ENCODE measurements around the gene PRKCA. TPM values are rescaled to one million over a fixed set of nuclear protein-coding genes. Genes with fewer than 3 reads are reported as not detected.
A peak's percentile ranks its signal among the peaks of the same experiment; 100 is the strongest.

The PRKCA gene
- total and polyA plus RNA-seq, 2 of the 13 experiments (the other 11 are each of a cell fraction or from before 2014, with no cell fraction given): 18.5 to 21.5 TPM

DNA sequence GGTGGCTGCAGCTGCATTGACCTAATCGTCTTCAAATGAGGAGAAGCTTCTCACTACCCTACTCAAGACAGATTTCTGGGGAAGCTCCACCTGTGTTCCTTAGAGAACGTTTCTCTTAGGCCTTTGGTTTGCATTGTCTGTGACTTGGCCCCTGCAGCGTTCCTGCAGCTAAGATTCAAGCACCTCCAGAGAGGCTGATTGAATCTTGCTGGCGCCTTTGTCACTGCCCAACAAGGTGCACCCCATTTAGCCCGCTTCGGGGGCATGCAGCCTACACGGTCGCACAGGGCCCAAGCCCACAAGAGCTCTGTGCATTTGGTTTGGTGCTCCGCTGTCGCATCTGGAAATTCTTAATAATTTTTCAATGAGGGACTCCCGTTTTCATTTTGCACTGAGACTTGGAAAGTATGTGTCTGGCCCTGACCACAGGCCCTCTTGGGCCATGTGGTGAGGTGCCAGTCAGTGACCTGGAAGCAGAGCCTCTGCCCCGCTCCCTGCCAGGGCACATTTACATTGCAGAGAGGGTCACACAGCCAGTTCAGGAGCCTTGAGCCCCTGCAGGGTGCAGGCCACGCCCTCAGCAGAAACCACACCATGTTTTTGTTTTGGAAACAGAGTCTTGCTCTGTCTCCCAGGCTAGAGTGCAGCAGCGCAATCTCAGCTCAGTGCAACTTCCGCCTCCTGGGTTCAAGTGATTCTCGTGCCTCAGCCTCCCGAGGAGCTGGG lies 481.4 kb downstream of the PRKCA start (continued):
- TF ChIP-seq, protein P1, sequence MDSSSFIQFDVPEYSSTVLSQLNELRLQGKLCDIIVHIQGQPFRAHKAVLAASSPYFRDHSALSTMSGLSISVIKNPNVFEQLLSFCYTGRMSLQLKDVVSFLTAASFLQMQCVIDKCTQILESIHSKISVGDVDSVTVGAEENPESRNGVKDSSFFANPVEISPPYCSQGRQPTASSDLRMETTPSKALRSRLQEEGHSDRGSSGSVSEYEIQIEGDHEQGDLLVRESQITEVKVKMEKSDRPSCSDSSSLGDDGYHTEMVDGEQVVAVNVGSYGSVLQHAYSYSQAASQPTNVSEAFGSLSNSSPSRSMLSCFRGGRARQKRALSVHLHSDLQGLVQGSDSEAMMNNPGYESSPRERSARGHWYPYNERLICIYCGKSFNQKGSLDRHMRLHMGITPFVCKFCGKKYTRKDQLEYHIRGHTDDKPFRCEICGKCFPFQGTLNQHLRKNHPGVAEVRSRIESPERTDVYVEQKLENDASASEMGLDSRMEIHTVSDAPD (CRISPR knock-in tag; IDR thresholded peaks at IDR 0.05): no peak
- no peak for TF ChIP-seq FOXM1 (CRISPR knock-in tag; IDR thresholded peaks at IDR 0.05)

- H3K9me3 ChIP-seq (ENCODE audit: low read length): no peaks in the 10 kb centered on the region
- TF ChIP-seq IKZF1 (IDR thresholded peaks at IDR 0.05): no peak
- no peak for TF ChIP-seq SALL2 (CRISPR knock-in tag; IDR thresholded peaks at IDR 0.05)
- 0 out of 2 replicates have a peak, but pooled peaks have one; percentile 33 for TF ChIP-seq ZNF280B (CRISPR knock-in tag; IDR thresholded peaks at IDR 0.05; ENCODE audit: borderline replicate concordance)
- TF ChIP-seq, protein P2, sequence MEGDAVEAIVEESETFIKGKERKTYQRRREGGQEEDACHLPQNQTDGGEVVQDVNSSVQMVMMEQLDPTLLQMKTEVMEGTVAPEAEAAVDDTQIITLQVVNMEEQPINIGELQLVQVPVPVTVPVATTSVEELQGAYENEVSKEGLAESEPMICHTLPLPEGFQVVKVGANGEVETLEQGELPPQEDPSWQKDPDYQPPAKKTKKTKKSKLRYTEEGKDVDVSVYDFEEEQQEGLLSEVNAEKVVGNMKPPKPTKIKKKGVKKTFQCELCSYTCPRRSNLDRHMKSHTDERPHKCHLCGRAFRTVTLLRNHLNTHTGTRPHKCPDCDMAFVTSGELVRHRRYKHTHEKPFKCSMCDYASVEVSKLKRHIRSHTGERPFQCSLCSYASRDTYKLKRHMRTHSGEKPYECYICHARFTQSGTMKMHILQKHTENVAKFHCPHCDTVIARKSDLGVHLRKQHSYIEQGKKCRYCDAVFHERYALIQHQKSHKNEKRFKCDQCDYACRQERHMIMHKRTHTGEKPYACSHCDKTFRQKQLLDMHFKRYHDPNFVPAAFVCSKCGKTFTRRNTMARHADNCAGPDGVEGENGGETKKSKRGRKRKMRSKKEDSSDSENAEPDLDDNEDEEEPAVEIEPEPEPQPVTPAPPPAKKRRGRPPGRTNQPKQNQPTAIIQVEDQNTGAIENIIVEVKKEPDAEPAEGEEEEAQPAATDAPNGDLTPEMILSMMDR (CRISPR knock-in tag; IDR thresholded peaks at IDR 0.05): no peak
- peaks cover 18 to 39% of the 10 kb centered on the region in 2 experiments; a peak in 4 of 5 replicates for H3K36me3 ChIP-seq (replicated peaks in 1 of 2; ENCODE audit: control insufficient read depth in 1 of 2, insufficient read depth in 2 of 2, low read length in 2 of 2)
- intact Hi-C loops (cut with micrococcal nuclease; ENCODE audit: unreplicated experiment) (no loop called here), in situ Hi-C loops (cut with HindIII; ENCODE audit: extremely low pct_ligation_motif_present, low pct_unique_long_range_greater_than_20kb) (no loop called here)
- CTCF ChIA-PET (ENCODE audit: low intra/inter-chr PET ratio, low total read pairs): no interaction called here
- ATAC-seq (no peak), DNase-seq (ENCODE audit: low spot score) (no peak), FAIRE-seq (no peak)
- no peaks in the 10 kb centered on the region for H4K20me1 ChIP-seq (ENCODE audit: insufficient read depth, low read length)
- no peak overlapping the region for H3K4me2 ChIP-seq (ENCODE audit: low read depth, low read length)
- no peak overlapping the region for H2AFZ ChIP-seq (ENCODE audit: low read length)
- H3K27ac ChIP-seq (ENCODE audit: extremely low read length, insufficient read depth, low read length): no peak overlapping the region
- H3K4me1 ChIP-seq (ENCODE audit: insufficient read depth, low read length): no peaks in the 10 kb centered on the region
- BruUV-seq (replicated peaks): no TSS peak
- H3K79me2 ChIP-seq (ENCODE audit: insufficient read depth, low read length): no peaks in the 10 kb centered on the region
- H3K27me3 ChIP-seq (ENCODE audit: control insufficient read depth in 1 of 2, insufficient read depth in 2 of 2, low read length in 2 of 2): no peaks in the 10 kb centered on the region
- no peak overlapping the region for H3K4me3 ChIP-seq (replicated peaks in 1 of 3; ENCODE audit: insufficient read depth in 1 of 3, low read depth in 2 of 3, low read length in 3 of 3)
- POLR2A ChIA-PET: no interaction called here
- WGBS (ENCODE audit: low lambda C conversion rate): 94% methylated on average over 11 of the region's 11 CpGs
- H3K9ac ChIP-seq (ENCODE audit: insufficient read depth, low read depth, low read length): no peak overlapping the region
Observed at GRCh38 chr17:66784621-66785364, 482.4 kb downstream of the PRKCA start.

All from HepG2 (cell line).